HG02981 (cell line): ENCODE data around the gene ITGAL.
A peak's percentile ranks its signal among the peaks of the same experiment; 100 is the strongest.
"Not testable (repeated sequence)": the region's sequence is repeated elsewhere in the genome, so short reads cannot be mapped to it uniquely, and the experiment has no call there.

Source experiments
- ATAC-seq: cut with Tn5 transposase; IDR thresholded peaks from one replicate; pipeline ENCODE4 v1.9.1; 2021; ENCODE audit warnings: mild to moderate bottlenecking, moderate library complexity; ENCODE audit not compliant: unreplicated experiment

The ITGAL gene

GRCh38 chr16:30524575-30525568 is 52.3 kb downstream of the ITGAL start:
- no peak for ATAC-seq

- no peak for ATAC-seq
Observed at GRCh38 chr16:30525844-30526136, 53.2 kb downstream of the ITGAL start.

GRCh38 chr16:30526137-30526822 is 53.7 kb downstream of the ITGAL start, which contains the start of gene ZNF768:
ZNF768 (minus strand) TSS chr16:30526566; CDS start chr16:30526413, 153 bp downstream.
- peak; percentile 19 for ATAC-seq

GRCh38 chr16:30526823-30527634 is 54.5 kb downstream of the ITGAL start:
- peak; percentile 72 for ATAC-seq

- peak; percentile 16 for ATAC-seq
Observed at GRCh38 chr16:30527635-30528178, 55.2 kb downstream of the ITGAL start.

- ATAC-seq = no peak
Observed at GRCh38 chr16:30528799-30529457, 56.4 kb downstream of the ITGAL start.

GRCh38 chr16:30530163-30531037 is 57.9 kb downstream of the ITGAL start:
- ATAC-seq = no peak

GRCh38 chr16:30532285-30533145 is 60.0 kb downstream of the ITGAL start:
- ATAC-seq = no peak

- ATAC-seq = no peak
Observed at GRCh38 chr16:30533146-30533522, 60.6 kb downstream of the ITGAL start.

GRCh38 chr16:30533748-30534367 is 61.3 kb downstream of the ITGAL start:
- ATAC-seq = no peak

- ATAC-seq = no peak
Observed at GRCh38 chr16:30534368-30535105, 62.0 kb downstream of the ITGAL start, which contains the start of gene ZNF747. ZNF747 (minus strand) TSS chr16:30534858; CDS start chr16:30534679, 179 bp downstream.

GRCh38 chr16:30535106-30535776 is 62.7 kb downstream of the ITGAL start:
- ATAC-seq = no peak

GRCh38 chr16:30535777-30536190 is 63.2 kb downstream of the ITGAL start:
- no peak for ATAC-seq

GRCh38 chr16:30536391-30537024 is 64.0 kb downstream of the ITGAL start:
- not testable (repeated sequence) for ATAC-seq

GRCh38 chr16:30539000-30539964 is 66.7 kb downstream of the ITGAL start:
- no peak for ATAC-seq
